ENCODE results near the gene ASIC2.

ASIC2 gene

DNA sequence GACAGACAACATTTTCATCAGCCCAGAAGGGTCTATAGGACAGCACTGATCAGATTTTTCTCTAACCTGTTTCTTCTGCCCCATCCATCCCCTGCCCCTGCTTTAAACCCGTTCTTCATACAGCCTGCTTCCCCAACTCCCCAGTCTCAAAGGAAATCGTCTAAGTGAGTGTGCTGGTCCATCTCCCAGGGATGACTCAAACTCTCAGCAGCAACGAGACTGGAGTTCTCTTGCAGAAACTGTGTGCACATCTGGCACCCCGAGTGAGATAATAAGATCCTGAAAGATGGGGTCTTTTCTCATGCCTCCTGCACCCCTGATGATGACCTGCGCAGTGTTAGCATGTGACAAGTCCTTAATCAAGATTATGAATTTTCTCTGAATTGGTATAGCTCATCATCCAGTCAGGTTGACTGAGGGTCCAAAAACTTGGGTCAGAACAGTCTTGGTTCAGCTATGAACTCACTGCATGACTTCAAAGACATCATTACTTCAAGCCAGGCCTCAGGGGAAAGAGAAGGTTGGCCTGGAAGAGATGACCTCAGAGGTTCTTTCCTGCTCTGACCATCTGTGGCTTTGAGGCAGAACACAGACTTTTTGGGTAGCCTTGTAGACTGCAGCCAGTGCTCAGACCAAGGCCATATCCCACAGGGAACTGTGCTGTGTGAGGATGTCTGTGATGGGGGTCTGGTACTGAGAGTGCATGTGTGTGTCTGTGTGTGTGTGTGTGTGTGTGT, 183.6 kb downstream of the ASIC2 start:
- in situ Hi-C loops (cut with HindIII; ENCODE audit: low pct_ligation_motif_present, low pct_unique_long_range_greater_than_20kb, low sequenced_read_pairs), result no loop called here
- no peak for DNase-seq

DNA sequence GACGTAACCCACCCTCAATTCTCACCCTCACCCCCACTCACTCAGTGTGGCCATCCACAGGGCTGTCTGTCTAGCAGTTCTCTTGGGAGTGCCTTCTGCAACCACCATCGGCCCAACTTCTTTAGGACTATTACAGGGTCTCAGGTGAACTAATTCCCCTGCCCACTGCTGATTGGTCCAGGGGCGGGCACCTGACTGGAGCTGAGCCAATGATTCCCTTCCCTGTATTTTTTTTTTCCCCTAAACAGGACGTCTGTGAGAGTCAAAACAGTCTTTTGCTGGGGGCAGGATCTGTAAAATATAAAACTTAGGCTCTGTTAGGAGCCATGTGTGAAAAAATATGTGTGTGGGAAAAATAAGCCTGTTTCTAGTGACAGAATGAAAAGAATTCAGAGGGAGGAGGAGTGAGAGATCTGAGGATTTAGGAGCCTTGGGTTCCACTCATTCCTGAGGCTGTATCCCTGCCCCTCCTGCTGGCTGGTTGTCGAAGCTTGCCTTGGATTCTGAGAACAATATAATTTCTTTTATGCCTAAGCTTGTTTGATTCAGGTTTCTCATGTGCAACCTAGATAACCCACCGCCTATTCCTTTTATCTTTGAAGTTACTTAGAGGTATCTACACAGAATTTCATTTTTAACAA, 186.4 kb downstream of the ASIC2 start:
- DNase-seq, result no peak
- in situ Hi-C loops (cut with HindIII; ENCODE audit: low pct_ligation_motif_present, low pct_unique_long_range_greater_than_20kb, low sequenced_read_pairs), result no loop called here

DNA sequence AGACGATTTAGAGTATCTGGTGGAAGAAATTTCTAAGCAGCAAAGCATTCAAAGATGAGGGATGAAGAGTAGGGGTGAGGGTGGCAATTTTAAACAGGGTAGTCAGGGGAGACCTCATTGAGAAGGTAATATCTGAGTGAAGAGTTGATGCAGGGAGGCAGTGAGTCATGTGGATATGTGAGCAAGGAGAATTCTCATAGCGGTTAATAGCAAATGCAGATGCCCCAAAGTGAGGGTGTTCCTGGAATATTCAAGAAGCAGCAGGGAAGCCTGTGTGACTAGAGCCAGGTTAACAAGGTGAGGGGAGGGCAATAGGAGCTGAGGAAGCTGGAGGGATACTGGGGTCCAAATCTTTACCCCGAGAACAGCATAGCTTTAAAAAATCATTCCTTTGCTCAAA, 187.2 kb downstream of the ASIC2 start:
- no peak for DNase-seq
- in situ Hi-C loops (cut with HindIII; ENCODE audit: low pct_ligation_motif_present, low pct_unique_long_range_greater_than_20kb, low sequenced_read_pairs), result no loop called here

DNA sequence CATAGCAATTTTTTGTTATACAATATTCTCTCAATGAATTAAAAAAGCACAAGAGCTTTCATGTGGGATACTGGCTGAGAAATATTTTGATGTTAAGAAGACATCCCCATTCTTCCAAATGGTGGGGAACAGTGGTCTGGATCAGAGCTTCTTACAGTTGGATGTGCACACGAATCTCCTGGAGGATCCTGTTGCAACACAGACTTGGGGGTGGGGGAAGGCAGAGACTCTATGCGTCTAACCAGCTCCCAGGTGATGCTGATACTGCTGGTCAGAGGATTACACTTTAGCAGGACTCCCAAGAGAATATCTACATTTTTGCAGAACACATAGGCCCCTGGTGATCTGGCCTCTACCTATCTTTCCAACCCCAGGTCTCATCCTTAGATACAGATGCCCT, 193.2 kb downstream of the ASIC2 start:
- DNase-seq, result no peak
- in situ Hi-C loops (cut with HindIII; ENCODE audit: low pct_ligation_motif_present, low pct_unique_long_range_greater_than_20kb, low sequenced_read_pairs), result no loop called here

DNA sequence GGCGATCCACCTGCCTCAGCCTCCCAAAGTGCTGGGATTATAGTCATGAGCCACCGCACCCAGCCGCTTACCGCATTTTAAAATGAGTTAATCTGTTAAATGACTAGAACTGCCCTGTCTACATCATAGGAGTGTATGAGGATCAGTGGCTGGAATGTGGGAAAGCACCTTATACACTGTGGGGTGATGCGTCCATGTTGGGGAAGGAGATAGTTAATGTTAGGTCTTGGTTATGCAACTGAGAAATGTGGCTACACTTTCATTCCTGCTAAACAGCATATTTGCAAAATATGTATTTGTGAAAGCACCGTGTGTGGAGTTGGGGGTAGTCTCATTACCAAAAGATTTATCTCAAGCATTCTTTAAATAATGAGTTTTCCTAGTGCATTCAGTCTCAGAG, 193.8 kb downstream of the ASIC2 start:
- in situ Hi-C loops (cut with HindIII; ENCODE audit: low pct_ligation_motif_present, low pct_unique_long_range_greater_than_20kb, low sequenced_read_pairs), result no loop called here
- no peak for DNase-seq

DNA sequence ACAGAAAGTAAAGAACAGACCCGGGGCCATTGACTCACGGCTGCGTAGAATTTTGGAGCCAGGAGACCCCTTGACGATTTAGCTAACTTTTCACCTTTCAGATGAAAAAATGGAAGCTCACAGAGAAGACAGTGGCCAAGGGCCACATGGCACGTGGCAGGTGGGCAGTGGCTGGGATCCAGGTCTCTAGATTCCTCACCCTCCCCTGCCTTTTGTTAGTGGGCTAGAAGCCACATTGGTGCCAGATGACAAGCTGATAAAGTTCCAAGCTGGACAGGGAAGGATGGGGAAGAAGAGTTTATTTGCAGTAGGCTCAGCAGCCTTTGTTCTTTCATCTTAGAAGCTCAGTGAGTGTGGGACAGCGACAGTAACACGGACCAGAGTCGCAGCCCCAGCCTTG, 195.7 kb downstream of the ASIC2 start:
- in situ Hi-C loops (cut with HindIII; ENCODE audit: low pct_ligation_motif_present, low pct_unique_long_range_greater_than_20kb, low sequenced_read_pairs), result no loop called here
- DNase-seq, result no peak

DNA sequence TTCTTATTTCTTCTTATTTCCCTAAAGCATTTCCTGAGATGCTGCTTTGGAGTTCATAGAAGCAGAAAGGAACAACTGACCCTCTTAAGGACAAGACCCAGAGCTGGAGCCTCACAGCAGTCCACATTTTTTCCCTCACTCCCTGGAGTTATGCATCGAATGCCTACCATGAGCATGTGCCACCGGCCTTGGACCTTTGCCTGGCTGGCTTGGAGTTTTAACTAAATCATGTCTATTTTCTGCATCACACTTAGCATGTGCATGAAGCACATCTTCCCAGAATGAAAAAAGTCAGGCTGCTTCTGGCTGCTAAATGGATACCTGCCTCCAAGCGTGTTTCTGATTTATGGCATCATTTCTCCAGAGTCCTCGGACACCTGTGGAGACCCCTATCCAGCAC, 196.9 kb downstream of the ASIC2 start:
- in situ Hi-C loops (cut with HindIII; ENCODE audit: low pct_ligation_motif_present, low pct_unique_long_range_greater_than_20kb, low sequenced_read_pairs), result no loop called here
- no peak for DNase-seq

DNA sequence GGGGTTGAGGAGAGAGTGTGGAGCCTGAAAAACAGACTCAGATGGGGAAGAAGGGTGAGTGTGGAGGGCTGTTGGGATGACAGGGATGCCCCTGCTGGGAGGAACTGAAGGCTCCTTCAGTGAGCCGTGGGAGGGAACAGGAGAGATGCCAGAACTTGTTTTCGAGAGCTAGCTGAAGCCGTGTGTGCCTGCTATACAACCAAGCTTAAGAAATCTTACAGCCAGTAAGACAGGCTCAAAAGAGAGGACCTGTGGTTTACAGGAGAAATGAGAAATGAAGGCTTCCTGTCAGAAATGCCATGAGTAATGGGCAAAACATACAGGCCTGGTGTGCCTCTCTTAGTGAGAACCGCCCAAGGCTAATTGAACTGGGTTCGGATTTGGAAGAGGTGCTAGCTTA, 201.8 kb downstream of the ASIC2 start:
- DNase-seq, result no peak
- in situ Hi-C loops (cut with HindIII; ENCODE audit: low pct_ligation_motif_present, low pct_unique_long_range_greater_than_20kb, low sequenced_read_pairs), result no loop called here

DNA sequence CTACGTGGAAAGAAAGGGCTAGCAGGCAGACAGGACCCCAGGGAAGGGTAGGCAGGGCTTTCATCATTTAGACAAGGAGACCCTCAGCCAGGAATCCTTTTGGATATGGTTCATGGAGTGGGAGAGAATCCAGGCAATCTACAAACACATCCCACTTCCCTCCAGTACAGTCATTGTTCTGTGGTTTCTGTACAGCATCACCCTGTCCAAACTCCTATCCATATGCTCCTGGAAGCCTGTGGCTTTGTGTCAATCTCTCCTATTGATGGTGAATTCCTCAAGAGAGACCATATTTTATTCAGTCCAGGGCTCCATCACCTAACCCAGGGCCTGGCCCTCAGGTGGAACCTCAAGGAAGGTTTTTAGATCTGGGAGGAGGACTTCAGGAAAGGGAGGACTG, 202.3 kb downstream of the ASIC2 start:
- DNase-seq, result no peak
- in situ Hi-C loops (cut with HindIII; ENCODE audit: low pct_ligation_motif_present, low pct_unique_long_range_greater_than_20kb, low sequenced_read_pairs), result no loop called here

DNA sequence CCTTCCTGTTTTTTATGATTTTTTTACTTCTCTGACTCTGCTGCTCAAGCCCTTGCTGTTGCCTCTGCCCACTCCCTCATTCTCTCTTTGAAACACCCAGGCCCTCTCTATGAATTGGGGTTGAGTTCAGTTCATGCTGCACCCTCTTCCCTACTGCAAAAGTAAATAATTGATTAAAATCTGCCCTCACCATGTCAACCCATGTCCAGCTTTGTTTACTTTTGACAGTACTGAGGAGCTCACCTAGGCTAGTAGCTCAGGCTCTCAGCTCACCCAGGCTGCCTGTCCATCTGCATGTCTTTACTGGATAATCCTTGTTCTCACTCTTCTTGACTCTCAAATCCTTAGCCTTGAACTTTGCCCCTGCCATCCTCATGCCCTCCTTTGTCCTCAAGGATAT, 206.2 kb downstream of the ASIC2 start:
- in situ Hi-C loops (cut with HindIII; ENCODE audit: low pct_ligation_motif_present, low pct_unique_long_range_greater_than_20kb, low sequenced_read_pairs), result no loop called here

DNA sequence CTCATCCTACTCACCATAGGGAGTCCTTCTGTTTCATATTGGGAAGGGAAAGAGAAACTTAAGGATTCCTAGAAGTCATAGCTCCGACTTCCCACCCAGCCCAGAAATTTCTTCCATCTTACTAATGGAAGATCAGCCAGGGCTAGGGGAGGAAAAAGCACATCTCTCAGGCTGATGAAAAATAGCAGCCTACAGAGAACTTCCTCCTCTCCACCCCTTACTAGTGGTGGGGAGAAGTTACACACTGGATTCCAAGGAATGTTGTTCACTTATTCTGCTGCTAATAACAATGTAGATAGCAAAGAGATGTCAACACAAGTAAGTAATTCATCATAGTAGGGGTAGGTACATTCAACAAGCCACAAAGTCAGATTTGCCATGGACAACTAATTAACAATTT, 207.1 kb downstream of the ASIC2 start:
- no peak for DNase-seq
- in situ Hi-C loops (cut with HindIII; ENCODE audit: low pct_ligation_motif_present, low pct_unique_long_range_greater_than_20kb, low sequenced_read_pairs), result no loop called here

More for the DNA sequence above, 206.2 kb downstream of the ASIC2 start:
- DNase-seq, result no peak

DNA sequence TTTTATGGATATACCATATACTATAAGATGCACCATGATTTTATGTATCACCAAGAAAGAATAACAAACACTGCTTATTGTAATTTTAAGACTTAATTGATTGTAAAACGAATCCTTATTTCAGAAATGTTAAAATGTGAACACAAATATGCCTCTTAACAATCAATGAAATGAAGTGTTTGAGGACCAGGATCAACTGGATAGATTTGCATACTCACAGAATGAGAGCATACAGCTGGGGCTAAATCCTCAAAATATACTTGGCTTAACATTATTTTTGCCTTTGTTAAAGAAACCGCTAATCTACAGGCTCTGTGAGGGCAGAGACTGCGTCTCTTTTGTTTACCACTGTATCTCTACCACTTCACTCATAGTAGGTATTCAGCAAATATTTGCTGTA, 207.8 kb downstream of the ASIC2 start:
- DNase-seq, result no peak
- in situ Hi-C loops (cut with HindIII; ENCODE audit: low pct_ligation_motif_present, low pct_unique_long_range_greater_than_20kb, low sequenced_read_pairs), result no loop called here

DNA sequence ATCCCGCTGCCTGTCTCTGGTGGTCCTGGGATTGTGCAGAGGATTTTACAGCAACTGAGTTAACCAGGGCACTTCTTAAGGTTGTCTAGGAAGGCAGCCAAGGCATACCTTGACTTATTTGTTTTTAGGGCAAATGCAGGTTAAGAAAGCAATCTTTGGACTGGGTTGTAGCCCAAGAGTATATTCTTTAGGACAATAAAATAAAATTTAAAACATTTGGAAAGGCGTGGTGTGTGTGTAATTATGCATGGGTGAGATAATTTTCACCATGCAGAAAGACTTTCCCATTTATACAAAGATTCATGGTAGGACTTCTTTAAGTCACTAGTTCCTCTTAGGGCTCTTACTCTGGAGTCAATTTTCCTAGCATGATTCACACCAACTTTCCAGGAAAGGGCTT, 208.3 kb downstream of the ASIC2 start:
- DNase-seq, result no peak
- in situ Hi-C loops (cut with HindIII; ENCODE audit: low pct_ligation_motif_present, low pct_unique_long_range_greater_than_20kb, low sequenced_read_pairs), result no loop called here

DNA sequence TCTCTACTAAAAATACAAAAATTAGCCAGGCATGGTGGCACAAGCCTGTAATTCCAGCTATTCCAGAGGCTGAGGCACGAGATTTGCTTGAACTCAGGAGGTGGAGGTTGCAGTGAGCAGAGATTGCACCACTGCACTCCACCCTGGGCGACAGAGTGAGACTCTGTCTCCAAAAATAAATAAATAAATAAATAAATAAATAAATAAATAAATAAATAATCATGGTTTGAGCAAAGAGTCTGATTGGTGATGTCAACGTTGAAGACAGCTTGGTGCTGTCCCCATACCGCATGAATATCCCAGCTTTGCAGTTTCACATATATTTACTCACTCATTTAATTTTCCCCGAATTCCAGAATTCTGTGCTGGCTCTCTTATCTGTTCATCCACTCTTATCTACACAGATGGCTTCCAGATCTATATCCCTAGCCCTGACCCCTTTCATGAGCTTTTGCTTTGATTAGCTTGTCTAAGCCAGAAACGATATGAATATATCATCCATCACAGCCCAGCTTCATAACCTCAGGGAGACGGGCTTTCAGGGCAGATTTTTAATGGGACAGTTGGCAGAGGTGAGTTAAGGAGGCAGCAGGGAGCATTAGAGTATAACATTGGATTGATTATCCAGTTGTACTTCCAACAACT, 210.4 kb downstream of the ASIC2 start:
- DNase-seq, result no peak
- in situ Hi-C loops (cut with HindIII; ENCODE audit: low pct_ligation_motif_present, low pct_unique_long_range_greater_than_20kb, low sequenced_read_pairs), result no loop called here

DNA sequence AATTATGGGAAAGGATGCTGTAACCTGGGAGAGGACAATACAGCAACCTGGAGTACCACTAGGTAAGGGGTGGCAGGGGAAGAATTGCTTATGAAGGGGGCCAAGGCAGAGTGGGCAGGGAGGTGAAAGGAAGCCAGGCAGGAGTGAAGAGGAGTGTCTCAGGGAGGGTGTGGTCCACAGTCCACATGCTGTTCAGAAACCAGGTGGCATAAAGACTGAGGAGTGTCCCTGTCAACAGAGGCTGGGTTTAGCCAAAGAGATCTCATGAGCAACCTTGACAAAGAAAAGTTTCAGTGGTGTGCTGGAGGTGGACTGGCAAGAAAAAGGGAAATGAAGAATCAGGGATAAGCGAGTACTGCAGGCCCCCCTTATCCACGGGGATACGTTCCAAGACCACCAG, 213.0 kb downstream of the ASIC2 start:
- in situ Hi-C loops (cut with HindIII; ENCODE audit: low pct_ligation_motif_present, low pct_unique_long_range_greater_than_20kb, low sequenced_read_pairs), result no loop called here

DNA sequence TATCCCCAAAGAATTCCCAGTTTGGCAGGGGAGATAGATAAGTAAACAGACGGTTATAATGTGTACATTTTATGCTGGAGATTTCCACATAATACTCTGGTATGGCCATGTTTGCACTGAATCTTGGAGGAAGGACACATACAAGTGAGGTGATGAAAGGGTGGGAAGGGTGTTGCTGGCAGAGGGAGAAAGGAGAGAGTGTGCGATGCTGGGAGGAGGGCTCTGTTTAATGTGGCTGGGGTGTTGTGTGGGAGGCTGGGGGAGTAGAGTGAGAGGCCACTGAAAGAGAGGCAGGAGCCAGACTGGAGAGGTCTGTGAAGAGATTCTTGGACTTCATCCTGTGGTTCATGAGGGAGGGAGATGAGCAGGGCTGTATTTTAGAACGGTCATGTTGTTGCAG, 213.9 kb downstream of the ASIC2 start:
- no peak for DNase-seq
- in situ Hi-C loops (cut with HindIII; ENCODE audit: low pct_ligation_motif_present, low pct_unique_long_range_greater_than_20kb, low sequenced_read_pairs), result no loop called here

More for the DNA sequence above, 213.0 kb downstream of the ASIC2 start:
- DNase-seq, result no peak

DNA sequence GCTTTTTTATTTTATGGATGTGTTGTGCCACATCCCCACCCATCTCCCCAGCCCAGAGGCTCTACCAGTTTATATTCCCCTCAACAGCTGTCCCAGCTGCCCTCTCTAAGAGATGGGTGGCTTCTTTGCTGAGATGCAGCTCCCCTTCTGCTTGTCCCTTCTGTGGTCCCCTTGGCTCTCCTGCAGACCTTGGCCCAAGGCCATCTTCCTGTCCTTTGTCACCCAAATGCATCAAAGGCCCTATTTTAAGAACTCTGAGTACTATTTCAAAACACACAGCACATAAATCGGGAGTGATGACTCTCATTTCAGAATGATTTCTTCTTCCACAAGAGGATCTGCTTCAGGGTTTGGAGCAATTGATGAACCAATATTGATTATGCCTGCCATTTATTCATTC, 216.1 kb downstream of the ASIC2 start:
- DNase-seq, result no peak
- in situ Hi-C loops (cut with HindIII; ENCODE audit: low pct_ligation_motif_present, low pct_unique_long_range_greater_than_20kb, low sequenced_read_pairs), result no loop called here

DNA sequence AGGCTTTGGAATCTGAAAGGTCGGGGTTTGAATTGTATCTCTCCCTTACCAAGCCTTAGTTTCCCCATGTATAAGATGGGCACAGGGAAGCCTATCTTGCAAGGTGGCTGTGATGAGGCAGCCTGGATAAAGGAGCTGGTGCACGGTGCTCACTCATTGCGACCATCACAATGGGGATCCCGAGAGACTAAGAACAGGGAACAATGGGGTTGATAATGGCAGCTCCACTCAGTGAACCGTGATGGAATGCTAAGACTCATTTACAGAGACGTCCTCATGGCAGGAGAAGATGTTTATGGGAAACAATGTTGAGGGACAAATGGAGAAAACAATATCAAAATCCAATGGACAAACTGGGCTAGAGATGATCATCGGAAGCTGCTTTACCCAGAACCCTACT, 219.7 kb downstream of the ASIC2 start:
- in situ Hi-C loops (cut with HindIII; ENCODE audit: low pct_ligation_motif_present, low pct_unique_long_range_greater_than_20kb, low sequenced_read_pairs), result no loop called here
- DNase-seq, result no peak

DNA sequence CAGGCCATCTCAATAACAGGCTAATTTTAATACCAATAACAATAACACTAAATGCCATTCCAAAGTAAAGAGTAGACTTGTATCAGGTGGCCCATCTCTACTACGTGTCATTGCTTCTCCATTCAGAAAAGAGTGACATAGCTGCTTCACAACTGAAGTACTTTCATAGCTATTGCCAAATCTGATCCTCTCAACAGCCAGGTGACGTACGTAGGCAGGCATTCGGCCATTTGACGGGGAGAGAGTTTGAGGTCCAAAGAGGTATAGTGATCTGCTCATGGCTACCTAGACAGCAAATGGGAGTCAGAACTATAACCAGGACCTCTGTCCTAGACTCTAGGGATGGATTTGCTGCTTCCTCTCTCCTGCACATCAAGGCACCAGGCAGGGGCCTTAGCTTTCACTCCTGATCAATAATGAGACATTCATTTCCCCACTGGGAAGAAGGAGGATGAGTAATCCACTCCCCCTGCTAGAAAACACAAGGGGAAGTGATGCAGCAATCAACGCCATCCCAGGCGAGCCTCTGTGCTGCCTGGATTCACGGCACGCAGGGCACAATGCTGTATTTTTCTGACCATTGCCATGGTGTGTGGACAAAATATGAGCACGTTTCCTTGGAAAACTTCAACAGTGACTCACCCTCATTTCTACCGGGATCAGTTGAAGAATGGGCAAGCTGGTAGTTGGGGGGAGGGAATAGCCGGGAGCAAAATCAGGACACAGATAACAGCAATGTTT, 220.5 kb downstream of the ASIC2 start:
- peak; percentile 66 for DNase-seq
- in situ Hi-C loops (cut with HindIII; ENCODE audit: low pct_ligation_motif_present, low pct_unique_long_range_greater_than_20kb, low sequenced_read_pairs), result no loop called here
